Left forelimb (tissue), 1 donor: ENCODE results near the gene TBC1D5.
"Not testable (repeated sequence)": the region's sequence is repeated elsewhere in the genome, so short reads cannot be mapped to it uniquely, and the experiment has no call there.

ENCODE experiments used
- DNase-seq: peaks from one replicate; pipeline ENCODE4 v3.0.0-alpha.2; 2018; ENCODE audit warnings: low spot score

TBC1D5 gene

GRCh38 chr3:17642474-17642873 is 100.0 kb downstream of the TBC1D5 start:
- DNase-seq: no peak

- DNase-seq: no peak
Measured at GRCh38 chr3:17640466-17640865, 102.0 kb downstream of the TBC1D5 start.

- DNase-seq: no peak
Measured at GRCh38 chr3:17639765-17640164, 102.7 kb downstream of the TBC1D5 start.

- DNase-seq: no peak
Measured at GRCh38 chr3:17639257-17639656, 103.2 kb downstream of the TBC1D5 start.

GRCh38 chr3:17638356-17638755 is 104.1 kb downstream of the TBC1D5 start:
- no peak for DNase-seq

GRCh38 chr3:17635675-17636074 is 106.8 kb downstream of the TBC1D5 start:
- not testable (repeated sequence) for DNase-seq

GRCh38 chr3:17634964-17635363 is 107.5 kb downstream of the TBC1D5 start:
- no peak for DNase-seq

- DNase-seq: no peak
Measured at GRCh38 chr3:17634201-17634600, 108.2 kb downstream of the TBC1D5 start.

- no peak for DNase-seq
Measured at GRCh38 chr3:17632401-17633100, 109.9 kb downstream of the TBC1D5 start.

GRCh38 chr3:17631609-17632008 is 110.8 kb downstream of the TBC1D5 start:
- DNase-seq: no peak

GRCh38 chr3:17629400-17629799 is 113.0 kb downstream of the TBC1D5 start:
- DNase-seq: no peak

GRCh38 chr3:17626395-17626794 is 116.0 kb downstream of the TBC1D5 start:
- DNase-seq: no peak

GRCh38 chr3:17625133-17625532 is 117.3 kb downstream of the TBC1D5 start:
- no peak for DNase-seq

- no peak for DNase-seq
Measured at GRCh38 chr3:17623464-17623863, 119.0 kb downstream of the TBC1D5 start.

GRCh38 chr3:17619968-17620367 is 122.5 kb downstream of the TBC1D5 start:
- DNase-seq: no peak

- not testable (repeated sequence) for DNase-seq
Measured at GRCh38 chr3:17613017-17613416, 129.4 kb downstream of the TBC1D5 start.

GRCh38 chr3:17607905-17608304 is 134.5 kb downstream of the TBC1D5 start:
- DNase-seq: no peak

GRCh38 chr3:17605934-17606333 is 136.5 kb downstream of the TBC1D5 start:
- DNase-seq: no peak

- no peak for DNase-seq
Measured at GRCh38 chr3:17605032-17605431, 137.4 kb downstream of the TBC1D5 start.

GRCh38 chr3:17602126-17602525 is 140.3 kb downstream of the TBC1D5 start:
- DNase-seq: no peak

GRCh38 chr3:17592956-17593355 is 149.5 kb downstream of the TBC1D5 start:
- no peak for DNase-seq

- no peak for DNase-seq
Measured at GRCh38 chr3:17590465-17590864, 152.0 kb downstream of the TBC1D5 start.

GRCh38 chr3:17589888-17590287 is 152.5 kb downstream of the TBC1D5 start:
- DNase-seq: no peak

- no peak for DNase-seq
Measured at GRCh38 chr3:17588422-17588821, 154.0 kb downstream of the TBC1D5 start.
